Kidney (tissue), 14 donors: ENCODE measurements around the gene B4GAT1. TPM values are rescaled to one million over a fixed set of nuclear protein-coding genes. Genes with fewer than 3 reads are reported as not detected.
A peak's percentile ranks its signal among the peaks of the same experiment; 100 is the strongest.

Experiments used
- DNase-seq, 5 donors: peaks; one replicate each; pipeline ENCODE4 v3.0.0-alpha.2; 2013 to 2020
- FAIRE-seq: peaks from 2 replicates; lab custom pipeline; 2012; peaks lifted over from hg19 to GRCh38; lab: Jason Lieb, UNC
- H3K27ac ChIP-seq, 2 donors: one replicate each; pipeline ENCODE4 v1.7.0; 2013; ENCODE audit warnings: low read depth in 2 of 2, low read length in 2 of 2, inconsistent platforms in 1 of 2
- H3K27me3 ChIP-seq: one replicate; pipeline ENCODE4 v1.7.1; 2013; ENCODE audit warnings: low read length, inconsistent platforms; ENCODE audit not compliant: control insufficient read depth, insufficient read depth
- H3K36me3 ChIP-seq, 3 donors: one replicate each; pipeline versions ENCODE4 v1.7.0 to v1.7.1; 2013; ENCODE audit warnings: low read length in 3 of 3, control low read depth in 1 of 3, inconsistent platforms in 1 of 3; ENCODE audit not compliant: insufficient read depth in 3 of 3, control insufficient read depth in 2 of 3
- H3K4me1 ChIP-seq, 3 donors: one replicate each; pipeline versions ENCODE4 v1.7.0 to v1.7.1; 2013; ENCODE audit warnings: low read length in 3 of 3, inconsistent platforms in 1 of 3, low read depth in 1 of 3; ENCODE audit not compliant: control insufficient read depth in 2 of 3, insufficient read depth in 2 of 3
- H3K4me3 ChIP-seq, 3 donors: one replicate each; pipeline versions ENCODE4 v1.7.0 to v1.8.1; 2013; ENCODE audit warnings: low read length in 3 of 3, control low read depth in 1 of 3, inconsistent platforms in 1 of 3
- H3K9ac ChIP-seq, 3 donors: one replicate each; pipeline versions ENCODE4 v1.7.0 to v1.7.1; 2013; ENCODE audit warnings: low read length in 3 of 3, control low read depth in 1 of 3, inconsistent platforms in 1 of 3
- H3K9me3 ChIP-seq, 3 donors: one replicate each; pipeline versions ENCODE4 v1.7.0 to v1.7.1; 2013; ENCODE audit warnings: low read length in 3 of 3, control low read depth in 1 of 3, inconsistent platforms in 1 of 3; ENCODE audit not compliant: control insufficient read depth in 2 of 3, insufficient read depth in 1 of 3
- CTCF ChIP-seq: IDR thresholded peaks from 3 replicates; pipeline ENCODE4 v1.5.1; 2012; ENCODE audit warnings: mild to moderate bottlenecking, moderate library complexity, borderline replicate concordance; ENCODE audit not compliant: insufficient read depth; ENCODE audit errors: extremely low read depth
- intact Hi-C: fragments of 100-400 bp; cut with DNase I; formaldehyde crosslinking; loops from one replicate; pipeline ENCODE4 v1.11.1; 2022
- polyA plus RNA-seq: library from polyadenylated mRNA; stranded (reverse); fragments of 350-450 nt; fragmentation: Illumina TruSeq; extraction: RNeasy Lipid Tissue Mini Kit (QIAGEN cat#74804); gene quantifications from one replicate; pipeline ENCODE4 v1.2.3, GENCODE V29; 2014; ENCODE audit warnings: low read depth, low replicate concordance; ENCODE audit not compliant: insufficient read depth
- total RNA-seq: library from RNA; stranded (reverse); fragmentation: NEBNext Ultra II Directional; extraction: Animal tissue kit (Norgen Biotek cat#: 25700); gene quantifications from one replicate; pipeline ENCODE4 v1.2.1, GENCODE V29; 2021
- donor health status: control.
- donor health status: control.
- donor health status: control.
- donor health status: control.
- donor health status: control.
- donor health status: DM: yes; HTN: yes; CAD: no.
- donor health status: Normal renal cell carcinoma (clear cell type).

The B4GAT1 gene
- total and polyA plus RNA-seq, 2 donors from 2014 or later: 21.7 to 59.9 TPM

DNA sequence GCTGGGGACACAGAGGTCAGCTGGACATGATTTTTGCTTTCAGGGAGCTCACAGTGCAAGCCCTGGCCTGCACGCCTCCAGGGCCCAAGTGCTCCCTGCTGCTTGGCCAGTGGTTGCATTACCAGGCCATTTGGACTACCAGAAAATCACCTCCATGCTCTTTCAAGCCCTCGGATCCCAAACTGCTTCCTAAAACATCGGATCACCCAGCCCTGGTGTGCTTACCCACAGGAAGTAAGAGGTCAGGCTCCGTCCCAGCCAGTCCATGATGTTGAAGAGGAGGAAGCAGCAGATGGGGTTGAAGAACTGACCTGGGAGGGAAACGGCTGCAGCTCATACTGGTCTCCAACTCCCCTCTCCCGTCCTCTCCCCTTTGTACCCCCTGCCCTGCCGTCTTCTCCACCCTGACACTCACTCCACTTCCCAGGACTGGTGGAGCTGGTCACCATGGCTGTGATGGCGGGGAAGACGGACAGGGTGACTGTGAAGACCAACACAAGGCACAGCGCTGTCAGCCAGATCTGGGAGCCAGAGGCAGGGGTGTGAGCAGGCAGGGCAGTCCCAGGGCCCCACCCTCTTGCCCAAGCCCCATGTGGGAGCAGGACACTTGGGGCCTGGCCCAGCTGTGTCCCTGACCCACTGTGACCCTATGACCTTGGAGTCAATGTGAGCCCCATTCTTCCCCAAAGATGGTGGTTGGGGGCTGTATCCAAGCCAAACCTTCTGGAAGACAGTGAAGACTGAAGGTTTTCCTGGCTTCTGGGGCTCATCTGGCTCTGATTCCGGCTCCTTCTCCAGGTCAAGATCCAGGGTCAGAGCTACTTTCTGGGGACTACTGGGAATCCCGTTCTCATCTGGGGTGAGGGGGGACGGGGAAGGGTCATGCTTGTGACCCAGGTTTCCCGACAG, 18.5 kb upstream of the B4GAT1 start:
- intact Hi-C loops: loop anchor here (5.0 kb wide), 1 partner anchor 189 kb away; no protein-coding TSS in a partner anchor
- no peak for FAIRE-seq
- Histone ChIP-seq H3K27ac (no peak overlapping the region), H3K9ac (no peak overlapping the region), H3K9me3 (no peaks in the 10 kb centered on the region), H3K36me3 (peaks cover 0 to 4% (median 0%) of the 10 kb centered on the region in 3 donors), H3K4me1 (peaks cover 0 to 6% (median 0%) of the 10 kb centered on the region in 3 donors), H3K27me3 (no peaks in the 10 kb centered on the region), H3K4me3 (no peak overlapping the region)
- TF ChIP-seq CTCF: no peak
- DNase-seq: no peak

DNA sequence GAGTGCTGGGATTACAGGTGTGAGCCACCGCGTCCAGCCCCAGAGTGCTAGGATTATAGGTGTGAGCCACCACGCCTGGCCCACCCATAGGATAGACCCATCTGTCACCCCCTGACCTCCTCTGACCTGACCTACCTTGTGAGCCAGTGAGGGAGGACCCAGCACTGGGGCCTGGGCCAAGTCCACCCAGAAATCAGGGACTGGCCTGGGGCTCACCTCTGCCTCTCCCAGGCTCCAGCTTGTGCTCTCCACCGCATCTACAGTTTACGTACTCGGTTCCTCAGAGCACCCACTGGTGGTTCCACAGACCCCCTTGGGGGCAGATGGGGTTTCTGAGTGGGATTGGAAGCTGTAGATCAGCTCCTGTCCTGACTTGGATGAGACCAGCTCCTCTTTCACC, 17.7 kb upstream of the B4GAT1 start:
- no peaks in the 10 kb centered on the region for H3K9me3 ChIP-seq
- no peak for DNase-seq

GRCh38 chr11:66363805-66364535, 16.5 kb upstream of the B4GAT1 start:
- H3K27me3 ChIP-seq: no peaks in the 10 kb centered on the region
- H3K9ac ChIP-seq: no peak overlapping the region
- DNase-seq: peak in 2 of 5 donors; percentile 33 to 76
- TF ChIP-seq CTCF: peak; percentile 30
- H3K4me1 ChIP-seq: no peaks in the 10 kb centered on the region
- no peak for FAIRE-seq
- peaks cover 0 to 4% (median 0%) of the 10 kb centered on the region in 3 donors for H3K36me3 ChIP-seq
- no peak overlapping the region for H3K4me3 ChIP-seq
- no peaks in the 10 kb centered on the region for H3K9me3 ChIP-seq
- intact Hi-C loops: no loop called here
- H3K27ac ChIP-seq: no peak overlapping the region

More for the DNA sequence above, 17.7 kb upstream of the B4GAT1 start:
- FAIRE-seq: no peak
- Histone ChIP-seq H3K27ac (no peak overlapping the region), H3K27me3 (no peaks in the 10 kb centered on the region), H3K4me1 (peaks cover 0 to 4% (median 0%) of the 10 kb centered on the region in 3 donors), H3K36me3 (peaks cover 0 to 4% (median 0%) of the 10 kb centered on the region in 3 donors), H3K9ac (no peak overlapping the region), H3K4me3 (no peak overlapping the region)
- intact Hi-C loops: loop anchor here (5.0 kb wide), 1 partner anchor 188 kb away; no protein-coding TSS in a partner anchor
- no peak for TF ChIP-seq CTCF
